Right atrium auricular region (tissue), 2 donors: ENCODE results near the gene MYH15. TPM values are rescaled to one million over a fixed set of nuclear protein-coding genes. Genes with fewer than 3 reads are reported as not detected.

Experiments
- DNase-seq: peaks from one replicate; pipeline ENCODE4 v3.0.0-alpha.2; 2019; ENCODE audit warnings: low spot score
- H3K27ac ChIP-seq, 2 donors: fragments of 200-600 bp; sonication (generic); 1 replicate in 1 of 2; 2 replicates in 1 of 2; pipeline ENCODE4 v1.5.1; 2016 to 2019
- H3K27me3 ChIP-seq, 2 donors: fragments of 200-600 bp; sonication (generic); one replicate each; pipeline versions ENCODE4 v1.5.1 to v1.6.0; 2017 to 2019
- H3K36me3 ChIP-seq: fragments of 200-600 bp; sonication (generic); one replicate; pipeline ENCODE4 v1.5.1; 2016
- H3K4me1 ChIP-seq, 2 donors: fragments of 200-600 bp; sonication (generic); one replicate each; pipeline versions ENCODE4 v1.5.1 to v1.6.0; 2017 to 2019
- H3K4me3 ChIP-seq, 2 donors: fragments of 200-600 bp; sonication (generic); 1 replicate in 1 of 2; 2 replicates in 1 of 2; pipeline ENCODE4 v1.5.1; 2017 to 2019; ENCODE audit warnings: mild to moderate bottlenecking in 1 of 2, moderate library complexity in 1 of 2
- H3K9me3 ChIP-seq, 2 donors: fragments of 200-600 bp; sonication (generic); one replicate each; pipeline ENCODE4 v1.5.1; 2019
- CTCF ChIP-seq, 2 donors: fragments of 200-600 bp; sonication (generic); IDR thresholded peaks; one replicate each; pipeline ENCODE4 v1.5.1; 2019; ENCODE audit warnings: antibody characterized with exemption in 2 of 2
- total RNA-seq, 2 donors: library from RNA; depleted of rRNA; stranded (reverse); fragments of >200 nt; gene quantifications; one replicate each; pipeline ENCODE4 v1.1.0, GENCODE V29; 2016

Gene MYH15
- total RNA-seq, 2 donors from 2014 or later = 0.08 to 0.48 TPM

GRCh38 chr3:108447096-108447847 lies 63.1 kb downstream of the MYH15 start:
- Histone ChIP-seq H3K27me3 (no peaks in the 10 kb centered on the region), H3K9me3 (peaks cover 0 to 21% of the 10 kb centered on the region in 2 donors), H3K36me3 (no peaks in the 10 kb centered on the region), H3K4me3 (no peak overlapping the region), H3K27ac (no peak overlapping the region), H3K4me1 (no peaks in the 10 kb centered on the region)
- DNase-seq = no peak
- no peak for TF ChIP-seq CTCF (IDR thresholded peaks at IDR 0.05)

GRCh38 chr3:108442281-108442680 lies 68.1 kb downstream of the MYH15 start:
- H3K4me3 ChIP-seq = no peak overlapping the region
- DNase-seq = no peak

GRCh38 chr3:108441518-108441917 lies 68.9 kb downstream of the MYH15 start:
- TF ChIP-seq CTCF (IDR thresholded peaks at IDR 0.05) = no peak
- Histone ChIP-seq H3K4me1 (no peaks in the 10 kb centered on the region), H3K27me3 (no peaks in the 10 kb centered on the region), H3K27ac (no peak overlapping the region), H3K36me3 (no peaks in the 10 kb centered on the region), H3K4me3 (no peak overlapping the region), H3K9me3 (peaks cover 0 to 3% of the 10 kb centered on the region in 2 donors)
- no peak for DNase-seq

More at GRCh38 chr3:108442281-108442680, 68.1 kb downstream of the MYH15 start:
- no peaks in the 10 kb centered on the region for H3K36me3 ChIP-seq
- no peak overlapping the region for H3K27ac ChIP-seq
- H3K4me1 ChIP-seq = no peaks in the 10 kb centered on the region
- peaks cover 0 to 10% of the 10 kb centered on the region in 2 donors for H3K9me3 ChIP-seq
- no peak for TF ChIP-seq CTCF (IDR thresholded peaks at IDR 0.05)
- H3K27me3 ChIP-seq = no peaks in the 10 kb centered on the region

GRCh38 chr3:108441071-108441507 lies 69.3 kb downstream of the MYH15 start:
- H3K4me1 ChIP-seq = no peaks in the 10 kb centered on the region
- no peak for DNase-seq

GRCh38 chr3:108438542-108438941 lies 71.9 kb downstream of the MYH15 start:
- Histone ChIP-seq H3K9me3 (no peaks in the 10 kb centered on the region), H3K4me3 (no peak overlapping the region), H3K4me1 (no peaks in the 10 kb centered on the region), H3K27ac (no peak overlapping the region), H3K36me3 (no peaks in the 10 kb centered on the region), H3K27me3 (no peaks in the 10 kb centered on the region)
- no peak for TF ChIP-seq CTCF (IDR thresholded peaks at IDR 0.05)
- no peak for DNase-seq

More at GRCh38 chr3:108441071-108441507, 69.3 kb downstream of the MYH15 start:
- Histone ChIP-seq H3K27me3 (no peaks in the 10 kb centered on the region), H3K36me3 (no peaks in the 10 kb centered on the region), H3K9me3 (no peaks in the 10 kb centered on the region), H3K4me3 (no peak overlapping the region), H3K27ac (no peak overlapping the region)
- TF ChIP-seq CTCF (IDR thresholded peaks at IDR 0.05) = no peak
